HG03558 (cell line): ENCODE results near the gene HPN.
"Not testable (repeated sequence)": the region's sequence is repeated elsewhere in the genome, so short reads cannot be mapped to it uniquely, and the experiment has no call there.

ENCODE experiments used
- ATAC-seq: cut with Tn5 transposase; IDR thresholded peaks from one replicate; pipeline ENCODE4 v1.9.1; 2021; ENCODE audit warnings: moderate number of reproducible peaks; ENCODE audit not compliant: unreplicated experiment; ENCODE audit errors: extremely low read depth

Gene HPN

GRCh38 chr19:35039881-35040825, 1.4 kb upstream of the HPN start:
- ATAC-seq: no peak

DNA sequence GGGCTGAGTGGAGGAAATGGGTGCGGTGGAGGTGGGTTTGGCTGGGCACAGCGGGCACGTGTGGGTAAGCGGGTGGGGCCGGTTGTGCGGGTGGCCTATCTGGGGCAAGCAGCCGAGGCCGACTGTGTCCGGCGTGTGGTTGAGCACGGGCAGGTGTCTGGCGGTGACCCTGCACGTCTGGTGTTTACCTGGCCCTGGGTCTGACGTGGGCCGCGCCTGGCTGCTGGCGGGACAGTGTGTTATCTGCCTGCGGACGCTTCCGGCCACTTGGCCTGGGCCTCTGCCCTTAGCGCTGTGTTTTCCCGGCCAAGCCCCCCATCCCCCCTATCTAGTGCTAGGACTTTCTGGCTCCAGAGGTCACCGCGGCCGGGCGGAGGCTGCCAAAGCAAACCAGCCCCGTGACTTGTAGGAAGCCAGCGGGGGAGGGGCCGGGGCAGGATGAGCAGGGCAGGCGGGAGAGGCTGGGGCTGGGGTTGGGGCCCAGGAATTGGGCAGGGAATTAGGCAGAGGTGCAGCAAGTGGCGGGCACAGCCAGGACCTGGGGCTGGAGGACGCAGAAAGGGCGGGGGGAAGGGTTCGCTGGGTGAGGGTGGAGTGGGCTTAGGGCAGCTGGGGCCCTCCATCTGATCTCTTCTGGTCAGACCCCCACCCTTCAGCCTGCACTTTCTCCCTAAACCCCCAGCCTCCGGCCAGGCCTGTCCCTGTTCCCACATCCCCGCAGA, 534 bp upstream of the HPN start:
- ATAC-seq: no peak

GRCh38 chr19:35042056-35042730, 672 bp downstream of the HPN start:
- no peak for ATAC-seq

- ATAC-seq: no peak
These were observed 1.6 kb downstream of the HPN start for GRCh38 chr19:35042954-35043604.

DNA sequence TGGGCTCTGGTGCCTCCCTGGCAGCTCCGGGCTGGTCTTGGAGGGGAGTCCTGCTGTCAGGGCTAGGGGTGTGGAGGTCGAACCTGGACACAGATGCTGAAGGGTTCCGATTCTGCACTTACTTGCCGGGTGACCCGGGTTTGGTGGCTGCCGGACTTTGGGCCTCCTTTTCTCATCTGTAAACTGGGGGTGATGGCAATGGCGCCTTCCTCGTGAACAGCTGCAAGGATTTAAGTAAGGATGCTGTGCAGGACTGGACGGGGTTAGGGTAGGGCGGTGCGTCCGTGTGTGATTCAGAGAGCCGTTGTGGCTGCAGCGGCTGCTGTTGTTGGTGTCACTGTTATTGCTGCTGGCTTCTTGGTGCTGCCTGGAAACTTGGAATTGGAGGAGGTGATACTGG, 2.4 kb downstream of the HPN start:
- no peak for ATAC-seq

DNA sequence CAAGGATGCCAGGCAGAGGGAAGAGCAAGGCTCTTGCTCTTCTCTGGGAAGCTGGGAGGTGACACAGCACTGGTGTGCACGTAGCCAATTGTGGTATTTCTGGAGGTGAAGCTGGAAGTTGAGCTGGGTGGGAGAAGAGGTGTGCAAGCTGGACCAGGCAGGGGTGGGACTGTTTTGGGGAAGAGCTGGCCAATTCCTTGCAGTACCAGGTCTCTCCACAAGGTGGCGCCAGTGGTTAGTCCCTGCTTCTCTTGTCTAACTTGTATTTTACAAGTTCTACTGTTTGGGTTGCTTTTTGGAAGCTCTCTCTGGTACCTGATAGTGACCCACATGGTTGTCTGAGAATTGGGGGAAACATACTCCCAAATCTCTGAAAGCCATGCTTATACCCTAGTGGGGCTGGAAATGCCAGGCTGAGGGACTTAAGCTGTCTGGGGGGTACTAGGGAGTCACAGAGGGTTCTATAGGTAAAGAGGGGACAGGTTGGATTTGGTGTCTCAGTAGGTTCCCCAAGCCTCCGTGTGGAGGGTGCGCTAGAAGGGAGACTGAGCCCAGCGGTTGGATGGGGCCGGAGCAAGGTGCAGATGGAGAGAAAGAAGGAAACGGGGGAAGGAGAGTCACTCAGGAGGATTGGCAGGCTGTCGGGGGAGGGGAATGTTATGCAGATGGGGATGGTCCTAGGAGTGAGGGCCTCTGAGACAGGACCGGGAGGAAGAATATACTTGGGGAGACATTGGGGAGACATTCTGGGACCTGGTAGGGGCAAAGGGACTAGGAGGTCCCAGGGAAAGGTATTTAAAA, 3.0 kb downstream of the HPN start:
- ATAC-seq: no peak

GRCh38 chr19:35045667-35046300, 4.3 kb downstream of the HPN start:
- ATAC-seq: no peak

- ATAC-seq: no peak
These were observed 4.9 kb downstream of the HPN start for GRCh38 chr19:35046461-35046860.

DNA sequence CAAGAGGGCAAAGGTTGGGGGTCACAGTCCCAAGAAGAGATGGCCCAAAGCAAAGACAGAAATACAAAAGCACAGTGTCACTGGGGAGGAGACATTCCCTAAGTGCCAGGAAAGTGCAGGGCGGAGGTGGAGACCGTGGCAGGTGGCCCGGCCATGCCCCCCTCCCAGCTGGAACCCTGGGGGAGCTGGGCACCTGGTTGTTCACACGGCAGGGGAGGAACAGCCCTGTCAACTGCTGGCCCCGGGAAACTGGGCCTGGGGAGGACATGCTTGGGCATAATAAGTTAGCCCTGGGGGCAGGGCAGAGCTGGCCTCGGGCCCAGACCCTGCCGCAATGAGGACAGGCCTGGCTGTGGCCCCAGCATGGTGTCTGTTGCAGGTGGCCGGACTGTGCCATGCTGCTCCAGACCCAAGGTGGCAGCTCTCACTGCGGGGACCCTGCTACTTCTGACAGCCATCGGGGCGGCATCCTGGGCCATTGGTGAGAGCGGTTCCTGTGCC, 7.4 kb downstream of the HPN start:
- ATAC-seq: no peak

DNA sequence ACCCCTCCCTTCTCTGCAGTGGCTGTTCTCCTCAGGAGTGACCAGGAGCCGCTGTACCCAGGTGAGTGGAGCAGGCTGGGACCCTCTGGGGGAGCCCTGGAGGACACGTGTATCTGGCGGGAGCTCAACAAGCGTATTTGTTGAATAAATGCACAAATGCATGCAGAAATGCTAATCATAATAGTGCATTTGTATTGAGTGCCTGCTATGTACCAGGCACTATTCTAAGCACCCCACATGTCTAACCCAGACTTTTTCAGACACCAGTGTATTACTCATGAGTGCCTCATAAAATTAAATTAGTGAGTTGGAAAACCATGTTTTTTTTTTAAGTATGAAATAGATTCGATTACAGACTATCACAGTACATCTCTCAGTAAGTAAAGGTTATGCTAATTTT, 7.9 kb downstream of the HPN start:
- ATAC-seq: no peak

GRCh38 chr19:35050662-35051061, 9.1 kb downstream of the HPN start:
- ATAC-seq: not testable (repeated sequence)

DNA sequence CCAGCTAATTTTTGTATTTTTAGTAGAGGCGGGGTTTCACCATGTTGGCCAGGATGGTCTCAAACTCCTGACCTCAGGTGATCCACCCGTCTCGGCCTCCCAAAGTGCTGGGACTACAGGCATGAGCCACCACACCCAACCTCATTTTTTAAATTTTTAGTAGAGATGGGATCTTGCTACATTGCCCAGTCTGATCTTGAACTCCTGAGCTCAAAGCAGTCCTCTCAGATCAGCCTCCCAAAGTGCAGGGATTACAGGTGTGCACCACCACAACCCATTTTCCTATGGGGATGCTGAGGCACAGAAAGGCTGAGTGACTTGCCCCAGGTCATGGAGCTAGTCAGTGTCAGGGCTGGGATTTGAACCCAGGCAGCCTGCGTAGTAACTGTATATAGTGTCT, 9.7 kb downstream of the HPN start:
- ATAC-seq: not testable (repeated sequence)

- ATAC-seq: no peak
These were observed 10.3 kb downstream of the HPN start for GRCh38 chr19:35051796-35052195.

GRCh38 chr19:35052599-35053190, 11.2 kb downstream of the HPN start:
- ATAC-seq: no peak

DNA sequence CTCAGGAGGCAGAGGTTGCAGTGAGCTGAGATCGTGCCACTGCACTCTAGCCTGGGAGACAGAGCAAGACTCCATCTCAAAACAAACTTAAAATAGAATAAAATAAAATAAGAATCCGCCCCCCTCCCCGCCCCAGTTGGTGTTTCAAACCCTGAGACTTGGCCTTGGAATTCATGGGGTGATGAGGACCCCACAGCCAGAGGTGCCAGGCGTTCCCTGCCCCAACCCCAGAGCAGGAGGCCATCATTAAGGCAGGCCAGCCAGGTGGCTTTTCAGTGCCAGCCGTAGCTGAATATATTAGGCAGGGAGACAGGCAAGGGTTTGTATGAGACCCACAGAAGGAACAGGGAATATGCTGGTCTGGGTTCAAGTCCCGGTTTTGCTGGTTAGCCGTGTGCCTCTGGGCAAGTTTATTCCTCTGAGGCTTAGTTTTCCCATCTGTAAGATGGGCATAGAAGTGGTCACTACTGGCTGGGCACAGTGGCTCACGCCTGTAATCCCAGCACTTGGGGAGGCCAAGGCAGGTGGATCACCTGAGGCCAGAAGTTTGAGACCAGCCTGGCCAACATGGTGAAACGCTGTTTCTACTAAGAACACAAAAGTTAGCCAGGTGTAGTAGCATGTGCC, 12.3 kb downstream of the HPN start:
- ATAC-seq: no peak

GRCh38 chr19:35054626-35055025, 13.1 kb downstream of the HPN start:
- no peak for ATAC-seq

DNA sequence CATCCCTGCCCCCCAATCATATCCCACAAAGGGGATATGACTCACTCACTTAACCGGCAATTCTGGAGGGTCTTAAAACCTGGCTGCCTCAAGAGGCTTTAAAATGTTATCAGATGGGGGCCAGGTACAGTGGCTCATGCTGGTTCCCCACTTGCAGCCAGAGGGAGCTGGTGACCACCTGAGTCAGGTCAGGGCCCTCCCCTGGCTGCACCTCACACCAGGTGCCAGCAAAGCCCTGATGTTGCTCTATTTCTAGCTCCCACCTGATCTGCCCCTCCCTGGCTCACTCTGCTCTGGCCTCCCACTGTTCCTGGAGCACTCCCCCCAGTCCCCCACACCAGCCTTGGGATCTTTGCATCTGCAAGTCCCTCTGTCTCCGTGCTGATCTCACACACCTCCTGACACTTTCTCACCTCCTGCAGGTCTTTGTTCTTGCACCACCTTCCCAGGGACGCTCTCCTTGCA, 14.2 kb downstream of the HPN start:
- no peak for ATAC-seq

DNA sequence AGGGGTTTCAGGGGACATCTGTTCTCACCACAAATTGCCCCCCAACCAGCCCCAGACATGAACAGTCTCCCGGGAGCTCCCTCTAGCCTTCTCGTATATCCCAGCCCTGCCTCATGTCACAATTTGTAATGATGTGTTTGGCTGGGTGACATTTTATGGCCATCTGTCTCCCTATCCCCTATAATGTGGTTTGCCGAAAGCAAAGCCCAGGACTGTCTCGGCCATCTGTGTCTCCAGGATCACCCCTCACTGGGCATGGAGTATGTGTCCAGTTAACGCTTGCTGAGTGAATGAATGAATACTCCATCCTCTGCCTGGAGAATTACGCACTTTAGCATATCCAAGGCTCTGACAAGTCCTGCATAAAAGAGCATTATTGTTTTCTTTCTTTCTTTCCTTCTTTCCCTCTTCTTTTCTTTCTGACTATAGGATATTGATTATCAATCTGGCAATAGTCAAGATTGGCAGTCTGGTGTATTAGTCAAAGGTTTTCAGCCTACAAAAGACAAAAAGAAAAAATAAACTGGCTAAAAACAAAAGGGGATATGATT, 15.1 kb downstream of the HPN start:
- no peak for ATAC-seq
